HAP-1 (cell line): Measurements from ENCODE around the gene AMMECR1L.

ENCODE experiments used
- DNase-seq, 2 experiments: peaks; one replicate each; pipeline ENCODE4 v3.0.0-alpha.2; 2016 to 2020; ENCODE audit warnings: low spot score in 2 of 2
- H3K27me3 ChIP-seq: fragments of 250-450 bp; sonication (Bioruptor Pico); 2 replicates; pipeline ENCODE4 v1.5.1; 2020; ENCODE audit warnings: low read depth, mild to moderate bottlenecking, moderate library complexity
- H3K36me3 ChIP-seq: fragments of 250-450 bp; sonication (Bioruptor Pico); replicated peaks from 2 replicates; pipeline ENCODE4 v1.5.1; 2020; ENCODE audit warnings: mild to moderate bottlenecking
- H3K4me1 ChIP-seq: fragments of 250-450 bp; sonication (Bioruptor Pico); 2 replicates; pipeline ENCODE4 v1.5.1; 2020; ENCODE audit warnings: mild to moderate bottlenecking
- H3K4me3 ChIP-seq: fragments of 250-450 bp; sonication (Bioruptor Pico); 2 replicates; pipeline ENCODE4 v1.5.1; 2020; ENCODE audit warnings: mild to moderate bottlenecking, moderate library complexity
- H3K9me3 ChIP-seq: fragments of 250-450 bp; sonication (Bioruptor Pico); 2 replicates; pipeline ENCODE4 v1.5.1; 2020; ENCODE audit warnings: mild to moderate bottlenecking, moderate library complexity
- in situ Hi-C: fragments of 300-500 bp; cut with MboI; formaldehyde crosslinking; loops from 3 replicates; pipeline ENCODE4 v1.14.3; 2020; ENCODE audit warnings: low sequenced_read_pairs, inconsistent platforms, mixed read lengths

The AMMECR1L gene

DNA sequence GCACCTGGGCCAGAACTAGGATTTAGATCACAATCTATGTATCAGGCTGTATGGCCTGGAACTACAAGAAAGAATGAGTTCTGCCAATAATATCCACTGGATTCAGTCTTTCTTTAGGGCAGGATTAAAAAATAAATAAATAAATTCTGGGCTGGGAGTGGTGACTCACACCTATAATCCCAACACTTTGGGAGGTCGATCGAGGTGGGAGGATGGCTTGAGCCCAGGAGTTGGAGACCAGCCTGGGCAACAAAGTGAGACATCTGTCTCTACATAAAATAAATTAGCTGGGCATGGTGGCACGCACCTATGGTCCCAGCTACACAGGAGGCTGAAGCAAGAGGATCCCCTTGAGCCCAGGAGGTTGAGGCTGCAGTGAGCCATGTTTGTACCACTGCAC, 8.1 kb downstream of the AMMECR1L start:
- no peaks in the 10 kb centered on the region for H3K9me3 ChIP-seq
- DNase-seq: no peak
- in situ Hi-C loops: no loop called here
- peaks cover 43% of the 10 kb centered on the region for H3K36me3 ChIP-seq
- no peaks in the 10 kb centered on the region for H3K27me3 ChIP-seq
- peaks cover 6% of the 10 kb centered on the region; the same call in 1 of the 2 replicates for H3K4me1 ChIP-seq
- no peak overlapping the region for H3K4me3 ChIP-seq

DNA sequence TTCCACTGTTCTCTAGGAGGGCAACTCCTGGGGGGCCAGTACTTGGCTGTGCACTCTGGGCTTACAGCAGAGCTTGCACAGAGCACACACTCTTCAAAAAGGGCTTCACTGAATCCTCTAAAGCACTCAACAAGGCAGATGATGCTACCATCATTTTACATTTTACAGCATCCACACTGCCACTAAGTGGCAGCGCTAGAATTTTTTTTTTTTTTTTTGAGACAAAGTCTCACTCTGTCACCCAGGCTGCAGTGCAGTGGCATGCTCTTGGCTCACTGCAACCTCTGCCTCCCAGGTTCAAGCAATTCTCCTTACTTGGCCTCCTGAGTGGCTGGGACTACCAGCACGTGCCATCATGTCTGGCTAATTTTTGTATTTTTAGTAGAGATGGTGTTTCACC, 8.6 kb downstream of the AMMECR1L start:
- no peaks in the 10 kb centered on the region for H3K9me3 ChIP-seq
- peaks cover 6% of the 10 kb centered on the region; the same call in 1 of the 2 replicates for H3K4me1 ChIP-seq
- no peak overlapping the region for H3K4me3 ChIP-seq
- in situ Hi-C loops: no loop called here
- no peaks in the 10 kb centered on the region for H3K27me3 ChIP-seq
- peaks cover 40% of the 10 kb centered on the region for H3K36me3 ChIP-seq
- no peak for DNase-seq

DNA sequence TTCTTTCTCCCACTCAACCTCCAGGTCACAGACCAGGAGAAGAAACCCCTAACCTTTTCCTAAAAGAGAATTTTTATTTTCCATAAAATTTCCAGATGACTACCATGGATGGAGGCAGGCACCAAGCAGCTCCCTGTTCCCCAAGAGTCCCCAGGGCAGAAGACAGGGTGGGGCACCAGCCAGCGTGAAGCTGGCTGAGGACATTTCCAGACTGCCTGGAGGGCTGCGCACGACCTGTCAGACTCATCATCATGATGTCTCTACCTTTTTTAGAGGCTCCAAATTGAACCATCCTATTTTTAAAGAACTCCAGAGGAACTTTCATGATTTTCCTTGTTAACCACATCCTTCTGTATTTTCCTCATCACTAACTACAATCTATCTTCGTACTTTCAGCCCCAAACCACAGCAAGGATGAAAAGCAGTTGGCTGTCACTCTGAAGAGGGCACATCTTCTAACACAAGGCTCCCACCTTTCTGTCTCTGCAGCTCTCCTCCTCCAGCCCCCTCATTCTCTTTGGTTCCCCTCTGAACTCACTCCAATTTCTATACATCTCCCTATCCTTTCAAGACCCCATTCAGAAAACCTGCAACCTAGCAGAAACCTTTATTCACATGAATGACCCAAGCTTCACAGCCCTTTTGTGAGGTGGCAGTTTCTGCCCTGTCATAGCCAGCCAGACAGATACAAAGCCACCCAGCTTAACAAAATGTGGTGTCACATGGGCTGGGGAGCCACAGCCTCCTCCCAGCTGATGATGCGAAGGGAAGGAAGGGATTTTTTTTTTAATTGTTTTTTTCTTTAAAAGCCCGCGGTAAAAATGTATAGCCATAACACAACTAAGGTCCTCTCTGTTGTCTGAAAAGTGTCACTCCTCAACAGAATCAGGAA, 11.1 kb downstream of the AMMECR1L start:
- Histone ChIP-seq H3K27me3 (no peaks in the 10 kb centered on the region), H3K4me3 (no peak overlapping the region), H3K4me1 (peaks cover 6% of the 10 kb centered on the region; the same call in 1 of the 2 replicates), H3K36me3 (peaks cover 43% of the 10 kb centered on the region), H3K9me3 (no peaks in the 10 kb centered on the region)
- no peak for DNase-seq
- in situ Hi-C loops: no loop called here

DNA sequence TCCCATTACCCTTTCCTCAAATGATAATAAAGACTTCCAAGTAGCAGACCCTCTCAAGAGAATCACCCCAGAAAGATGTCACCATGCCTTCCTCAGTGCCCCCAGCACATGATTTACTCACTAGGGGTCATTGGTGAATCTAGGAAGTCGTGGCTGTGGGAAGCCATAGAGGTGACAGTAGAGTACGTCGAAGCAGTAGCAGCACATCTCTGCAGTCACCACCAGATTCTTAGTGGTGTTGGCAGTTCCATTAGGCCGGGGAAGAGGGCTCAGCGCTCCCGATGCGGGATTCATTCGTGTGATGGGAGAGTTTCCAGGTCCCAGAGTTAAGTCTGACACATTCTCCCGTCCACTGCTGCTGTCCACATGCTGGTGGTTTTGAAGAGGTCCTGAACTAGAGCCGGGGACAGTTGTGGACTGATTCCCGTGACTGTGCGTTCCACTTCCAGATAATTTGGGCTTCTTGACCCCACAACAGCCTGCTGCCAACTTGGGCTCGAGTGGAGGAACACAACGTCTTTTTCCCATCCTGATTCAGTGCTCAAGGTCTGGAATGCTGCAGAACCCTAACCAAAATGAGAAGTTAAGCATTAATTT, 12.0 kb downstream of the AMMECR1L start:
- no peak for DNase-seq
- Histone ChIP-seq H3K36me3 (peaks cover 45% of the 10 kb centered on the region), H3K9me3 (no peaks in the 10 kb centered on the region), H3K27me3 (no peaks in the 10 kb centered on the region), H3K4me1 (peaks cover 6% of the 10 kb centered on the region; the same call in 1 of the 2 replicates), H3K4me3 (no peak overlapping the region)
- in situ Hi-C loops: no loop called here

DNA sequence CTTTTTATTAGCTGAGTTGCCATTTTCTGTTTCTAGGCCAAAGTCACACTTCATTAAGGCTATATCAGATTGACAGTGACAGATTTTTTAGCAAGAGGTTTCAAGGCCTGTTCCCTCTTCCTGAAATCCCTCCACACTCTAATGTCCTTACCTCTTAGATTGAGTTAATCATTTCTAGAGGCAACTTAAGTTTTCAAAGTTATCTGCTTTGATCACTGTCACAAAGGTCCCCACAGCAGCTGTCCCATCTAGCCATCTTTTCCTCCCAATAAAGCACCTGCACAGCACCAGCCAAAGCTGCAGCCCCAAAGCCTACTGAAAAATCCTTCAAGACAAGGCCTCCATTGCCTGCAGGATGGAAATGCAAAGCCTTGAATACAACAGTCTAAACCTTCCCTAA, 13.4 kb downstream of the AMMECR1L start:
- no peak for DNase-seq
- H3K9me3 ChIP-seq: no peaks in the 10 kb centered on the region
- H3K36me3 ChIP-seq: peaks cover 58% of the 10 kb centered on the region
- in situ Hi-C loops: no loop called here
- no peak overlapping the region for H3K4me3 ChIP-seq
- H3K27me3 ChIP-seq: no peaks in the 10 kb centered on the region
- peaks cover 6% of the 10 kb centered on the region; the same call in 1 of the 2 replicates for H3K4me1 ChIP-seq

DNA sequence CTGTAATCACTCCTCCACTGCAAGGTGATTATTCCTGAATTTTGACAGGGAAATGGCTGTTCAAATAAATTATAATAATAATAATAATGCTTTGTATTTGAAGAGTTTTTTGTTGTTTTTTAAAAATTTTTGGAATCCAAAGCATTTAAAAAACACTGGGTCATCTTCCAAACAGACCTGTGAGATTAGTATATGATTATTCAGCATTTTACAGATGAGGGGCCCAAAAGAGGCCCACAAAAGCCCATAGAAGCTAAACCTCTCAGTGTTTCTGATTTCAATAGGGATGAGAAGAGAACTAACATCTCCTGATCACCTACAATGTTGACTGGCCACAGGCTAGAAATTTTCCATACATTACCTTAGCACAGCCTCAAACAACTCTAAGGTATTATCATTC, 19.8 kb downstream of the AMMECR1L start:
- peaks cover 71% of the 10 kb centered on the region for H3K36me3 ChIP-seq
- H3K4me1 ChIP-seq: no peaks in the 10 kb centered on the region
- H3K27me3 ChIP-seq: no peaks in the 10 kb centered on the region
- no peak overlapping the region for H3K4me3 ChIP-seq
- H3K9me3 ChIP-seq: no peaks in the 10 kb centered on the region
- no peak for DNase-seq
- in situ Hi-C loops: no loop called here

DNA sequence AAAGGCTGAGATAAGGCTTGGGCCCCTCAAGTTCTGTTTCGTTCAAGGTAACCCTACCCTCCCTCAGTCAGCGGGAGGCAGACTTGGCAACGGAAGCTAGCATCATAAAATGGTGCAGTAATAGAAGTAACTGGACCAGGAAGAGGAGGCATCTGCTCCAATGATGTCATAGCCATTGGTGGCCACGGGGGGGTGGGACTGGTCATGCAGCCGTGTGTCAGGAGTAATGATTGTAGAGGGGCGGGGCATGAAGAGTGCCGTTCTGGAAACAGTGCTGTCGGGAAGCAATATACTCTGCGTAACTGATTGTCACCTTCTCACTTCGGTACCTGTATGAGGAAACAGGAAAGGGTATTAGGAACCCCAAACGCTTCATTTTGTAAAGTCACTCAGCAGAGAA, 20.9 kb downstream of the AMMECR1L start:
- Histone ChIP-seq H3K27me3 (no peaks in the 10 kb centered on the region), H3K9me3 (no peaks in the 10 kb centered on the region), H3K36me3 (peaks cover 66% of the 10 kb centered on the region), H3K4me3 (no peak overlapping the region), H3K4me1 (no peaks in the 10 kb centered on the region)
- in situ Hi-C loops: no loop called here
- peak; percentile 25 to 72 for DNase-seq

DNA sequence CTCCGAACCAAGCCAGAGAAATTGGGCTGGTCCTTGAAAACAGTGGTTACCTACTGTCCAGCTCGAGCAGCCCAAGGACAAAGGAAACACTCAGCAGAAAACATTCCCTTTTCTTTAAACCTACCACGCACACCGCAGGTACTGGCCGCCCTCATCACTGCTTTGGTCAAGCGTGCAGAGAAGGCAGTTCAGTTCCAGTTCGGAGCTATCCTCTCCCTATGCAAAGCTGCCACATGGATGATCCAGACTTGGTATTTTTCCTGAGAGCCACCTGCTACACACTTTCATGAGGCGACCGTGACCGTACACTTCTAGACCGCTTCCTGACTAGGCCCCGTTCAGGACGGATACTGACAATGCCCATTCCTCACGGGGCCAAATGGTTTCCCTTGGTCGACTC, 23.5 kb downstream of the AMMECR1L start:
- H3K4me3 ChIP-seq: no peak overlapping the region
- no peak for DNase-seq
- H3K9me3 ChIP-seq: no peaks in the 10 kb centered on the region
- H3K36me3 ChIP-seq: peaks cover 49% of the 10 kb centered on the region
- H3K4me1 ChIP-seq: no peaks in the 10 kb centered on the region; the same call in 1 of the 2 replicates
- H3K27me3 ChIP-seq: no peaks in the 10 kb centered on the region
- in situ Hi-C loops: no loop called here

DNA sequence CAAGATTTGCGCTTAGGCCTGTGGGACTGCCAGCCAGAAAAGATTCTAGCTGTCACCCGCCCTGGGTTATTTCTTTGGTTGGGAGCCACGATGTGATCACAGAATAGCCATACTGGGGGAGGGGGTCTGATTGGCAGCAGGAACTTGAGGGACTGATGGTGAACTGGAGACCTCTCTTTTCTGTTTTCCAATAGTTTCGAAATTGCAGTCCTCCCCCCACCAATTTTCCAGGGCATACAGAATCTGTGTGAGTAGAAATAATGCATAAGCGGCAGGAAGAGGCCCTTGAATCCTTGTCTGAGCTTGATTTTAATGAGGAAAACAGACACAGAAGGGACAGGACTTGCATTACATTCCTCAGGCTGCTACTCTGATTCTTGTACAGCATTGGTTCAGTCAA, 25.6 kb downstream of the AMMECR1L start:
- Histone ChIP-seq H3K36me3 (peaks cover 34% of the 10 kb centered on the region), H3K27me3 (no peaks in the 10 kb centered on the region), H3K4me3 (no peak overlapping the region), H3K9me3 (no peaks in the 10 kb centered on the region), H3K4me1 (peaks cover 12% of the 10 kb centered on the region)
- in situ Hi-C loops: no loop called here
- DNase-seq: no peak

DNA sequence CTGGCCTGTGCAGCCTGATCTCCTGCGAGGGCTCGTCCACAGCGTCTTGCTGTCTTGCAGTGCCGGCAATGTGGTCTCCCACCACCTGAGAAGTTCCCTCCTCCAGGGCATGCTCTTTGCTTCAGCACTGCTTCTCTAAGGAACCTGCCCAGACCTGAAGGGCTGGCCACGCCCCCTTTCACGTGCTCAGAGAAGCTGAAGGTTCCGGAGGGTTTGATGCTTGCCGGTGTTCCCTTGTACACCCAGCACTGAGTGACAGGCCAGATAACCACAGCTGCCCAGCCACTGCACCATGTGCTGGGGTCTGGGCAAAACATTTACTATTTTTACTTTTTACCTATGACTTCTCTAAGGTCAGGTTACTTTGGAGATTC, 26.1 kb downstream of the AMMECR1L start:
- DNase-seq: peak in 1 of 2 experiments; percentile 66
- in situ Hi-C loops: no loop called here
- Histone ChIP-seq H3K27me3 (no peaks in the 10 kb centered on the region), H3K4me3 (no peak overlapping the region), H3K4me1 (peaks cover 12% of the 10 kb centered on the region), H3K9me3 (no peaks in the 10 kb centered on the region), H3K36me3 (peaks cover 30% of the 10 kb centered on the region)

DNA sequence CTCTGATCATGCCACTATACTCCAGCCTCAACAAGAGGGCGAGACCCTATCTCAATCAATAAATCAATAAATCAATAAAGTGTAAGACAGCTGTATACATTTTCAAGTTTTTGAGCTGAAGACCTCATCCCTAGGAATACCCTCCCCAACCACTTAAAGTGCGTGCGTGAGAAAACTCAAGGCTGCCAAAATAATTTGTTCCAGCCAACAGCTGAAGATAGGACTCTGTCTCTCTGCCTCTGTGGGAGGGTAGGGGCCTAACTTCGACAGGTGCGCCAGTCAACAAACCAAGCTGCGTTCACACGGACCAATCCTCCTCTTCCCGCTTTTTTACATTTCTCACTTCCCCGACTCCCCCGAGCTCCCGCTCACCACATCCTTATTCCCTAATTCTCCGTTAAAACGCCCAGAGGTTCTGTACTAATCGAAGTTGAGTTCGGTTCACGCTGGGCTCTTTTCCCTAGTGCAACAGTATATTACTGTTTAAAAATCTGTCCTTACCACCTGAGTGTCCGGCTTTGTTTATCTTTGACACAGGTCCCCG, 28.4 kb downstream of the AMMECR1L start:
- peaks cover 26% of the 10 kb centered on the region for H3K36me3 ChIP-seq
- H3K4me3 ChIP-seq: peak overlapping the region; percentile 92
- no peaks in the 10 kb centered on the region for H3K27me3 ChIP-seq
- peaks cover 14% of the 10 kb centered on the region for H3K4me1 ChIP-seq
- no peaks in the 10 kb centered on the region for H3K9me3 ChIP-seq
- DNase-seq: peak; percentile 16 to 43
- in situ Hi-C loops: no loop called here

DNA sequence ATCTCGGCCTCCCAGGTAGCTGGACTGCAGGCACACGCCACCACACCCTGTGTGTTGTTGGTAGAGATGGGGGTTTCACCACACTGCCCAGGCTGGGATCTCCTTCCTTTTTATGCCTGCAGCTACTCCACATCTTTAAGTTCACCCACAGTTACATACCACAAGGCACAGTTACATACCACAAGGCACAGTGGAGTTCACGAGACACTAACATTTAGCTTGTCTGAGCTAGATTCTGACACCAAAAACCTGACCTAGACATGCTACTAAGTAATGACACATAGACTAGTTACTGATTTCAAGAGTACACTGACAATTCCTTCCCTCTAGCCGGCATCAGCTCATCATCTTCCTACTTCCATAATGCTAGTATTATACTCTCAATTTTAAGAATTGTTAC, 32.1 kb downstream of the AMMECR1L start:
- H3K4me1 ChIP-seq: peaks cover 14% of the 10 kb centered on the region
- in situ Hi-C loops: no loop called here
- no peaks in the 10 kb centered on the region for H3K9me3 ChIP-seq
- no peak overlapping the region for H3K4me3 ChIP-seq
- H3K36me3 ChIP-seq: peaks cover 56% of the 10 kb centered on the region
- no peak for DNase-seq
- no peaks in the 10 kb centered on the region for H3K27me3 ChIP-seq

DNA sequence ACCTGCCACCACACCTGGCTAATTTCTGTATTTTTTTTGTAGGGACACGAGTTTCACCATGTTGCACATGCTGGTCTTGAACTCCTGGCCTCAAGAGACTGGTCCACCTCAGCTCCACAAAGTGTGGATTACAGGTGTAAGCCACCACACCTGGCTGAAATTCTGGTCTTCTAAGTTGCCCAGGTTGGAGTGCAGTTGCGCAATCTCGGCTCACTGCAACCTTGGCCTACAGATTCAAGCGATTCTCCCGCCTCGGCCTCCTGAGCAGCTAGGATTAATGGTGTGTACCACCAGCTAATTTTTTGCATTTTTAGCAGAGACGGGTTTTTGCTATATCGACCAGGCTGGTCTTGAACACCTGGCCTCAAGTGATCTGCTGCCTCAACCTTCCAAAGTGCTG, 33.4 kb downstream of the AMMECR1L start:
- no peak for DNase-seq
- Histone ChIP-seq H3K27me3 (no peaks in the 10 kb centered on the region), H3K4me3 (no peak overlapping the region), H3K4me1 (peaks cover 14% of the 10 kb centered on the region), H3K9me3 (no peaks in the 10 kb centered on the region), H3K36me3 (peaks cover 64% of the 10 kb centered on the region)
- in situ Hi-C loops: no loop called here

DNA sequence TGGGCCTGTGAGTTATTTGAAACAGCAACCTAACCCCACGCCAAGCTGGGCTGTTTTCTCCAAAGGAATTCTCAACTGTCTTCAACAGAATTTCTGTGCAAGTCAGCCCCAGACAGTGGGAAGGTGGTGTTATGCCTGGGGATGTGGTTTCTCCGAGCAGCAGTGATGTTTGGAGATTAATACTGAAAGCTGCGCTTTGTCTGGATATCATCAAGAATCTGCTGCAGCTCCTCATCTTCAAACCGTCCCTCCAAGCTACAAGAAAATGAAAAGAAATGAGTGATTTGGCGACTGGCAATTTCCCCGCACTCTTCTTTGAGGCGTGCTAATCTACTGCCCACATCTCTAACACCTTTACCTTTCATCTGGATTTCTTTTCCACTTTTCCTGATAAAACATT, 37.8 kb downstream of the AMMECR1L start:
- Histone ChIP-seq H3K9me3 (no peaks in the 10 kb centered on the region), H3K27me3 (no peaks in the 10 kb centered on the region), H3K4me1 (no peaks in the 10 kb centered on the region), H3K4me3 (no peak overlapping the region), H3K36me3 (peaks cover 72% of the 10 kb centered on the region)
- in situ Hi-C loops: no loop called here
- no peak for DNase-seq
